Posterior vena cava (tissue), 2 donors: ENCODE measurements around the gene SGMS1. TPM values are rescaled to one million over a fixed set of nuclear protein-coding genes. Genes with fewer than 3 reads are reported as not detected.
"Not testable (repeated sequence)": the region's sequence is repeated elsewhere in the genome, so short reads cannot be mapped to it uniquely, and the experiment has no call there.

Experiments
- DNase-seq: peaks from one replicate; pipeline ENCODE4 v3.0.0-alpha.2; 2020; ENCODE audit warnings: low spot score
- intact Hi-C, 2 donors: fragments of 100-400 bp; cut with DNase I; formaldehyde crosslinking; loops; one replicate each; pipeline versions ENCODE4 v1.14.1 to v1.14.2; 2022 to 2023
- total RNA-seq, 2 donors: library from RNA; stranded (reverse); fragmentation: NEBNext Ultra II Directional; extraction: Animal tissue kit (Norgen Biotek cat#: 25700); gene quantifications; one replicate each; pipeline ENCODE4 v1.2.1, GENCODE V29; 2021
- donor health status: DM: yes; HTN: yes; CAD: no.
- donor health status: DM: yes; HTN: yes; CAD: no.

SGMS1 gene
- total RNA-seq, 2 donors from 2014 or later: 33.7 to 37.5 TPM

GRCh38 chr10:50568750-50569149 lies 55.0 kb downstream of the SGMS1 start:
- DNase-seq: not testable (repeated sequence)
- intact Hi-C loops: loop anchor here in 1 of 2 donors (5.0 kb wide), 1 partner anchor 34 kb away; no protein-coding TSS in a partner anchor

- intact Hi-C loops: loop anchor here in 1 of 2 donors (5.0 kb wide), 1 partner anchor 35 kb away; no protein-coding TSS in a partner anchor
- DNase-seq: no peak
Measured at GRCh38 chr10:50567384-50567783, 56.4 kb downstream of the SGMS1 start.

- intact Hi-C loops: loop anchor here in 1 of 2 donors (5.0 kb wide), 1 partner anchor 36 kb away; no protein-coding TSS in a partner anchor
- DNase-seq: no peak
Measured at GRCh38 chr10:50566150-50566549, 57.6 kb downstream of the SGMS1 start.

GRCh38 chr10:50565301-50566083 lies 58.3 kb downstream of the SGMS1 start:
- DNase-seq: no peak
- intact Hi-C loops: loop anchor here in 1 of 2 donors (5.0 kb wide), 1 partner anchor 37 kb away; no protein-coding TSS in a partner anchor

GRCh38 chr10:50563906-50564305 lies 59.9 kb downstream of the SGMS1 start:
- intact Hi-C loops: no loop called here
- no peak for DNase-seq

- no peak for DNase-seq
- intact Hi-C loops: no loop called here
Measured at GRCh38 chr10:50561816-50562215, 61.9 kb downstream of the SGMS1 start.

GRCh38 chr10:50561266-50561665 lies 62.5 kb downstream of the SGMS1 start:
- intact Hi-C loops: no loop called here
- DNase-seq: no peak

- no peak for DNase-seq
- intact Hi-C loops: no loop called here
Measured at GRCh38 chr10:50560370-50560769, 63.4 kb downstream of the SGMS1 start.

GRCh38 chr10:50558371-50558770 lies 65.4 kb downstream of the SGMS1 start:
- DNase-seq: no peak
- intact Hi-C loops: no loop called here

GRCh38 chr10:50557130-50557682 lies 66.5 kb downstream of the SGMS1 start:
- no peak for DNase-seq
- intact Hi-C loops: no loop called here

GRCh38 chr10:50556237-50557120 lies 67.3 kb downstream of the SGMS1 start:
- no peak for DNase-seq
- intact Hi-C loops: no loop called here

GRCh38 chr10:50554995-50555568 lies 68.7 kb downstream of the SGMS1 start:
- intact Hi-C loops: no loop called here

GRCh38 chr10:50554376-50554994 lies 69.3 kb downstream of the SGMS1 start:
- no peak for DNase-seq
- intact Hi-C loops: no loop called here

More at GRCh38 chr10:50554995-50555568, 68.7 kb downstream of the SGMS1 start:
- DNase-seq: no peak

GRCh38 chr10:50552771-50553535 lies 70.8 kb downstream of the SGMS1 start:
- DNase-seq: no peak
- intact Hi-C loops: loop anchor here in 1 of 2 donors (1.0 kb wide), 1 partner anchor 48 kb away; no protein-coding TSS in a partner anchor

GRCh38 chr10:50552308-50552707 lies 71.4 kb downstream of the SGMS1 start:
- intact Hi-C loops: loop anchor here in 1 of 2 donors (1.0 kb wide), 1 partner anchor 49 kb away; no protein-coding TSS in a partner anchor
- no peak for DNase-seq

- DNase-seq: no peak
- intact Hi-C loops: loop anchor here in 1 of 2 donors (1.0 kb wide), 1 partner anchor 49 kb away; no protein-coding TSS in a partner anchor
Measured at GRCh38 chr10:50551894-50552293, 71.9 kb downstream of the SGMS1 start.

- intact Hi-C loops: no loop called here
- no peak for DNase-seq
Measured at GRCh38 chr10:50550291-50550839, 73.4 kb downstream of the SGMS1 start.

GRCh38 chr10:50549186-50549585 lies 74.6 kb downstream of the SGMS1 start:
- intact Hi-C loops: not testable (repeated sequence)

More at GRCh38 chr10:50549186-50549585, 74.6 kb downstream of the SGMS1 start:
- DNase-seq: not testable (repeated sequence)
